ENCODE data around the gene ATCAY.

DNA sequence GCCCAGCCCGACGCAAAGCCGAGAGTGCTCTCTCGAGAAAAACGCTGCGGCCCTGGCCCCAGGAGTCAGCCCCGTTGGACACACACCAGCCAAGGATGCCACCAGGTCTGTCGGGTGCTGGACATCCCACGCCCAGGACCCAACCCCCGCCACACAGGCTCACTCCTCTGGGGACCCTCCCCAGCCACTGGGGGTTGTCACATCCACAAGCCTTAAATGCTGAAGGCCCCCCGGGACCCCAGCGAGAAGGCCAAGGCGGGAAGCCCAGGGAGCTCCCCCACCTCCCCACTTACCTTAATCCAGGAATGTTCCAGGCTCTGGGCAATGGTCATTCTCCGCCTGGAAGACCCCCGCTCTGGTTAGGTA is 79.3 kb downstream of the ATCAY start:
- no peak for TF ChIP-seq TEAD4 (IDR thresholded peaks at IDR 0.05)
- TF ChIP-seq REST (IDR thresholded peaks at IDR 0.05; ENCODE audit: low read depth): no peak
- TF ChIP-seq, protein P1, sequence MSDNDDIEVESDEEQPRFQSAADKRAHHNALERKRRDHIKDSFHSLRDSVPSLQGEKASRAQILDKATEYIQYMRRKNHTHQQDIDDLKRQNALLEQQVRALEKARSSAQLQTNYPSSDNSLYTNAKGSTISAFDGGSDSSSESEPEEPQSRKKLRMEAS (IDR thresholded peaks at IDR 0.05): no peak
- TF ChIP-seq EP300 (IDR thresholded peaks at IDR 0.05; ENCODE audit: borderline replicate concordance): no peak
- TF ChIP-seq TAF1 (IDR thresholded peaks at IDR 0.05; ENCODE audit: low read depth): no peak
